ENCODE data around the gene SMC5. TPM values are rescaled to one million over a fixed set of nuclear protein-coding genes. Genes with fewer than 3 reads are reported as not detected.

The SMC5 gene
- total and polyA plus RNA-seq, 4 donors: 5.6 to 70.8 (median 10.3) TPM

DNA sequence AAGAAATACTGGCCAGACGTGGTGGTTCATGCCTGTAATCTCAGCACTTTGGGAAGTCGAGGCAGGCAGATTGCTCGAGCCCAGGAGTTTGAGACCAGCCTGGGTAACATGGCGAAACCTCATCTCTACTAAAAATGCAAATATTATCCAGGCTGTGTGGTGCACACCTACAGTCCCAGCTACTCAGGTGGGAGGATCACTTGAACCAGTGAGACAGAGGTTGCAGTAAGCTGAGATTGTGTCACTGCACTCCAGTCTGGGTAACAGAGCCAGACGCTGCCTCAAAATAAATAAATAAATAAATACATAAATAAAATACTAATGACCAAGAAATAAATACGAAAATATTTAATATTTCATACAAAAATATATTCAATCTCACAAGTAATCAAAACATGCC is 136.9 kb downstream of the SMC5 start:
- H3K9ac ChIP-seq (ENCODE audit: low read depth in 1 of 2, low read length in 2 of 2): peak overlapping the region in 1 of 2 donors; percentile 14
- H3K27ac ChIP-seq (ENCODE audit: low read depth in 1 of 2, low read length in 2 of 2): no peak overlapping the region
- H3K4me3 ChIP-seq (ENCODE audit: low read depth in 1 of 3, low read length in 3 of 3): no peak overlapping the region
- H3K27me3 ChIP-seq (ENCODE audit: control insufficient read depth in 4 of 4, insufficient read depth in 4 of 4, low read length in 3 of 4): no peaks in the 10 kb centered on the region
- TF ChIP-seq JUND (IDR thresholded peaks at IDR 0.05) (no peak), GABPA (IDR thresholded peaks at IDR 0.05 in 1 of 2, conservative IDR thresholded peaks at IDR 0.05 in 1 of 2) (no peak), NR2F2 (IDR thresholded peaks at IDR 0.05) (no peak)
- WGBS: 75% methylated on average over 6 of the region's 6 CpGs
- no peaks in the 10 kb centered on the region for H3K36me3 ChIP-seq (ENCODE audit: control insufficient read depth in 4 of 4, insufficient read depth in 3 of 4, low read depth in 1 of 4, low read length in 3 of 4)
- peaks cover 7 to 52% (median 47%) of the 10 kb centered on the region in 4 donors for H3K4me1 ChIP-seq (ENCODE audit: control insufficient read depth in 4 of 4, insufficient read depth in 4 of 4, low read length in 3 of 4)
- DNase-seq (ENCODE audit: low spot score): no peak
- no peaks in the 10 kb centered on the region for H3K9me3 ChIP-seq (ENCODE audit: control insufficient read depth in 4 of 4, low read length in 3 of 4)

GRCh38 chr9:70398145-70398556 is 139.4 kb downstream of the SMC5 start:
- Histone ChIP-seq H3K9me3 (ENCODE audit: control insufficient read depth in 4 of 4, low read length in 3 of 4) (no peaks in the 10 kb centered on the region), H3K4me3 (ENCODE audit: low read depth in 1 of 3, low read length in 3 of 3) (no peak overlapping the region), H3K27me3 (ENCODE audit: control insufficient read depth in 4 of 4, insufficient read depth in 4 of 4, low read length in 3 of 4) (no peaks in the 10 kb centered on the region), H3K9ac (ENCODE audit: low read depth in 1 of 2, low read length in 2 of 2) (no peak overlapping the region), H3K27ac (ENCODE audit: low read depth in 1 of 2, low read length in 2 of 2) (no peak overlapping the region), H3K36me3 (ENCODE audit: control insufficient read depth in 4 of 4, insufficient read depth in 3 of 4, low read depth in 1 of 4, low read length in 3 of 4) (no peaks in the 10 kb centered on the region), H3K4me1 (ENCODE audit: control insufficient read depth in 4 of 4, insufficient read depth in 4 of 4, low read length in 3 of 4) (peaks cover 4 to 42% (median 34%) of the 10 kb centered on the region in 4 donors)
- 21% methylated on average over 4 of the region's 4 CpGs for WGBS
- TF ChIP-seq, protein P1, sequence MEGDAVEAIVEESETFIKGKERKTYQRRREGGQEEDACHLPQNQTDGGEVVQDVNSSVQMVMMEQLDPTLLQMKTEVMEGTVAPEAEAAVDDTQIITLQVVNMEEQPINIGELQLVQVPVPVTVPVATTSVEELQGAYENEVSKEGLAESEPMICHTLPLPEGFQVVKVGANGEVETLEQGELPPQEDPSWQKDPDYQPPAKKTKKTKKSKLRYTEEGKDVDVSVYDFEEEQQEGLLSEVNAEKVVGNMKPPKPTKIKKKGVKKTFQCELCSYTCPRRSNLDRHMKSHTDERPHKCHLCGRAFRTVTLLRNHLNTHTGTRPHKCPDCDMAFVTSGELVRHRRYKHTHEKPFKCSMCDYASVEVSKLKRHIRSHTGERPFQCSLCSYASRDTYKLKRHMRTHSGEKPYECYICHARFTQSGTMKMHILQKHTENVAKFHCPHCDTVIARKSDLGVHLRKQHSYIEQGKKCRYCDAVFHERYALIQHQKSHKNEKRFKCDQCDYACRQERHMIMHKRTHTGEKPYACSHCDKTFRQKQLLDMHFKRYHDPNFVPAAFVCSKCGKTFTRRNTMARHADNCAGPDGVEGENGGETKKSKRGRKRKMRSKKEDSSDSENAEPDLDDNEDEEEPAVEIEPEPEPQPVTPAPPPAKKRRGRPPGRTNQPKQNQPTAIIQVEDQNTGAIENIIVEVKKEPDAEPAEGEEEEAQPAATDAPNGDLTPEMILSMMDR (IDR thresholded peaks at IDR 0.05; ENCODE audit: low read depth, low read length, missing input control): no peak
- TF ChIP-seq TAF1 (conservative IDR thresholded peaks at IDR 0.05): no peak
- TF ChIP-seq, protein P2, sequence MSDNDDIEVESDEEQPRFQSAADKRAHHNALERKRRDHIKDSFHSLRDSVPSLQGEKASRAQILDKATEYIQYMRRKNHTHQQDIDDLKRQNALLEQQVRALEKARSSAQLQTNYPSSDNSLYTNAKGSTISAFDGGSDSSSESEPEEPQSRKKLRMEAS (IDR thresholded peaks at IDR 0.05): peak; percentile 13
- TF ChIP-seq ZBTB33 (IDR thresholded peaks at IDR 0.05): no peak
- TF ChIP-seq SP1 (IDR thresholded peaks at IDR 0.05): peak; percentile 23
- TF ChIP-seq RXRA (IDR thresholded peaks at IDR 0.05): no peak
- peak; percentile 80 for TF ChIP-seq REST (IDR thresholded peaks at IDR 0.05)
- TF ChIP-seq EGR1 (IDR thresholded peaks at IDR 0.05; ENCODE audit: low read depth in 2 of 2): no peak
- no peak for TF ChIP-seq HNF4A (conservative IDR thresholded peaks at IDR 0.05)
- peak in 1 of 2 donors; percentile 27 for TF ChIP-seq RAD21 (IDR thresholded peaks at IDR 0.05)
- DNase-seq (ENCODE audit: low spot score): no peak

Measured in liver (tissue), 9 donors.